Natural killer cell (primary cell): ENCODE results near the gene GLRX3. TPM values are rescaled to one million over a fixed set of nuclear protein-coding genes. Genes with fewer than 3 reads are reported as not detected.

ENCODE experiments used
- ATAC-seq, 3 donors: fragments of 150-1000 bp in 2 of 3; fragments of 200-7000 bp in 1 of 3; cut with Tn5 transposase; 1 replicate in 1 of 3; 2 replicates in 2 of 3; pipeline ENCODE4 v1.10.0; 2021; ENCODE audit warnings: mild to moderate bottlenecking in 2 of 3, moderate library complexity in 2 of 3
- DNase-seq, 2 donors: peaks; one replicate each; pipeline versions ENCODE4 v3.0.0 to v3.0.0-alpha.2; 2013 to 2021; ENCODE audit warnings: mixed read lengths in 1 of 2
- H3K27ac ChIP-seq: one replicate; pipeline ENCODE4 v1.5.1; 2013; ENCODE audit warnings: mild to moderate bottlenecking, low read length
- H3K27me3 ChIP-seq: one replicate; pipeline ENCODE4 v1.6.1; 2013; ENCODE audit warnings: low read length; ENCODE audit not compliant: control insufficient read depth, insufficient read depth
- H3K36me3 ChIP-seq: one replicate; pipeline ENCODE4 v1.6.1; 2013; ENCODE audit warnings: low read length; ENCODE audit not compliant: control insufficient read depth, insufficient read depth
- H3K4me1 ChIP-seq: one replicate; pipeline ENCODE4 v1.6.1; 2013; ENCODE audit warnings: low read length; ENCODE audit not compliant: control insufficient read depth, insufficient read depth
- H3K4me3 ChIP-seq: one replicate; pipeline ENCODE4 v1.5.1; 2013; ENCODE audit warnings: low read length
- H3K9me3 ChIP-seq: one replicate; pipeline ENCODE4 v1.6.1; 2013; ENCODE audit warnings: low read length; ENCODE audit not compliant: control insufficient read depth, insufficient read depth
- H3K27ac Mint-ChIP-seq, 2 donors: one replicate each; pipeline ENCODE4 v1.8.0; 2022; ENCODE audit warnings: mild to moderate bottlenecking in 2 of 2, mixed read lengths in 2 of 2, moderate library complexity in 1 of 2
- H3K27me3 Mint-ChIP-seq, 2 donors: one replicate each; pipeline ENCODE4 v1.8.0; 2022; ENCODE audit warnings: low read depth in 2 of 2, mixed read lengths in 2 of 2
- H3K36me3 Mint-ChIP-seq: one replicate; pipeline ENCODE4 v1.8.0; 2022; ENCODE audit warnings: mixed read lengths
- H3K4me1 Mint-ChIP-seq, 2 donors: one replicate each; pipeline ENCODE4 v1.8.0; 2022; ENCODE audit warnings: mixed read lengths in 2 of 2
- H3K4me3 Mint-ChIP-seq: one replicate; pipeline ENCODE4 v1.8.0; 2022; ENCODE audit warnings: mild to moderate bottlenecking, moderate library complexity, mixed read lengths
- H3K9me3 Mint-ChIP-seq, 2 donors: one replicate each; pipeline ENCODE4 v1.8.0; 2022; ENCODE audit warnings: mixed read lengths in 2 of 2
- CTCF ChIP-seq: fragments of 200-600 bp; IDR thresholded peaks from one replicate; pipeline ENCODE4 v1.8.0; 2022; ENCODE audit warnings: antibody characterized with exemption
- WGBS: methylation state at CpG from one replicate; pipeline ENCODE4 v1.1.7; 2013; ENCODE audit warnings: missing lambda C conversion rate; ENCODE audit not compliant: insufficient coverage; 5-methylcytosine and 5-hydroxymethylcytosine counted together
- intact Hi-C: fragments of 100-400 bp; cut with micrococcal nuclease; formaldehyde crosslinking; loops from one replicate; pipeline ENCODE4 v1.14.2; 2022
- total RNA-seq, 4 donors: library from RNA; stranded (reverse); fragments of 120-200 nt in 1 of 4; gene quantifications; one replicate each; pipeline versions ENCODE4 v1.2.3 to v1.2.4, GENCODE V29; 2013 to 2022

GLRX3 gene
- total RNA-seq, 3 donors from 2014 or later (not counting 1 experiment from before 2014, with no cell fraction given): 33.8 to 51.7 (median 39.1) TPM

- peaks cover 30% of the 10 kb centered on the region for H3K4me1 ChIP-seq
- Mint-ChIP-seq H3K27ac (peak overlapping the region; percentile 65 to 68), H3K36me3 (no peaks in the 10 kb centered on the region), H3K27me3 (no peaks in the 10 kb centered on the region), H3K4me3 (peak overlapping the region; percentile 43), H3K4me1 (peaks cover 32 to 43% of the 10 kb centered on the region in 2 donors), H3K9me3 (no peaks in the 10 kb centered on the region)
- no peak for TF ChIP-seq CTCF
- intact Hi-C loops: no loop called here
- H3K27ac ChIP-seq: no peak overlapping the region
- H3K36me3 ChIP-seq: peaks cover 29% of the 10 kb centered on the region
- no peaks in the 10 kb centered on the region for H3K27me3 ChIP-seq
- H3K9me3 ChIP-seq: no peaks in the 10 kb centered on the region
- peak; percentile 46 to 51 (median 48) for ATAC-seq
- DNase-seq: no peak
- H3K4me3 ChIP-seq: no peak overlapping the region
- WGBS: 82% methylated on average over 7 of the region's 7 CpGs
Observed at GRCh38 chr10:130167707-130168106, 31.5 kb downstream of the GLRX3 start.

GRCh38 chr10:130169136-130169859, 33.1 kb downstream of the GLRX3 start:
- ATAC-seq (no peak), DNase-seq (no peak)
- no peaks in the 10 kb centered on the region for H3K9me3 Mint-ChIP-seq
- H3K4me1 Mint-ChIP-seq: peaks cover 32 to 48% of the 10 kb centered on the region in 2 donors
- Histone ChIP-seq H3K9me3 (no peaks in the 10 kb centered on the region), H3K27ac (no peak overlapping the region), H3K27me3 (no peaks in the 10 kb centered on the region), H3K4me1 (peaks cover 30% of the 10 kb centered on the region), H3K36me3 (peaks cover 38% of the 10 kb centered on the region), H3K4me3 (no peak overlapping the region)
- WGBS: 87% methylated on average over 9 of the region's 9 CpGs
- H3K36me3 Mint-ChIP-seq: peaks cover 14% of the 10 kb centered on the region
- intact Hi-C loops: no loop called here
- no peak overlapping the region for H3K27ac Mint-ChIP-seq
- H3K4me3 Mint-ChIP-seq: no peak overlapping the region
- no peaks in the 10 kb centered on the region for H3K27me3 Mint-ChIP-seq
- TF ChIP-seq CTCF: no peak

- Mint-ChIP-seq H3K4me3 (peak overlapping the region; percentile 43), H3K9me3 (no peaks in the 10 kb centered on the region), H3K27me3 (no peaks in the 10 kb centered on the region), H3K36me3 (peaks cover 23% of the 10 kb centered on the region), H3K27ac (peak overlapping the region in 1 of 2 donors; percentile 17), H3K4me1 (peaks cover 32 to 36% of the 10 kb centered on the region in 2 donors)
- 2% methylated on average over 3 of the region's 3 CpGs for WGBS
- peaks cover 30% of the 10 kb centered on the region for H3K4me1 ChIP-seq
- no peaks in the 10 kb centered on the region for H3K9me3 ChIP-seq
- no peak overlapping the region for H3K27ac ChIP-seq
- no peak for TF ChIP-seq CTCF
- no peak overlapping the region for H3K4me3 ChIP-seq
- DNase-seq: peak in 1 of 2 donors; percentile 68
- no peaks in the 10 kb centered on the region for H3K27me3 ChIP-seq
- ATAC-seq: peak in 1 of 3 donors; percentile 59
- intact Hi-C loops: no loop called here
- H3K36me3 ChIP-seq: peaks cover 47% of the 10 kb centered on the region
Observed at GRCh38 chr10:130171196-130171595, 35.0 kb downstream of the GLRX3 start.
